Panc1 (cell line): ENCODE results near the gene TIGD3. TPM values are rescaled to one million over a fixed set of nuclear protein-coding genes. Genes with fewer than 3 reads are reported as not detected.

Experiments used
- ATAC-seq: fragments of 200-7000 bp; cut with Tn5 transposase; 2 replicates; pipeline ENCODE4 v1.9.1; 2020; ENCODE audit warnings: mild to moderate bottlenecking, moderate library complexity
- BruUV-seq: library from RNA; stranded (reverse); fragments of 400-500 nt; replicated peaks from 2 replicates; lab custom pipeline; 2021; lab: Mats Ljungman, UMichigan
- CTCF ChIA-PET: fragments of 300-600 bp; sonication (Branson Sonifier 250); formaldehyde crosslinking; loops from one replicate; lab custom pipeline; 2022; ENCODE audit warnings: antibody characterized with exemption; lab: Charles Lee
- POLR2A ChIA-PET: fragments of 300-600 bp; sonication (Branson Sonifier 250); formaldehyde crosslinking; loops from one replicate; lab custom pipeline; 2022; ENCODE audit warnings: antibody characterized with exemption; lab: Charles Lee
- DNase-seq: peaks from one replicate; pipeline ENCODE4 v3.0.0-alpha.2; 2010; ENCODE audit warnings: low read depth, low spot score
- H3K27ac ChIP-seq: 2 replicates; pipeline ENCODE4 v1.5.1; 2011; ENCODE audit warnings: mild to moderate bottlenecking, low read length, inconsistent platforms
- H3K27me3 ChIP-seq: fragments of 200-500 bp; sonication (Bioruptor generic); 2 replicates; pipeline ENCODE4 v1.6.0; 2014; ENCODE audit warnings: low read length, inconsistent platforms; ENCODE audit not compliant: control insufficient read depth, insufficient read depth
- H3K36me3 ChIP-seq: fragments of 200-500 bp; sonication (Bioruptor generic); 2 replicates; pipeline ENCODE4 v1.5.1; 2014; ENCODE audit warnings: inconsistent platforms, mild to moderate bottlenecking, low read length, moderate library complexity; ENCODE audit not compliant: control insufficient read depth, insufficient read depth
- H3K4me1 ChIP-seq: 2 replicates; pipeline ENCODE4 v1.5.1; 2011; ENCODE audit warnings: inconsistent platforms, mild to moderate bottlenecking, low read length, moderate library complexity; ENCODE audit not compliant: control insufficient read depth, insufficient read depth
- H3K4me3 ChIP-seq, 2 experiments: 2 replicates each; pipeline ENCODE4 v1.5.1; 2011 to 2012; ENCODE audit warnings: low read depth in 2 of 2, low read length in 2 of 2, mild to moderate bottlenecking in 2 of 2, inconsistent platforms in 1 of 2, moderate library complexity in 1 of 2
- H3K9me3 ChIP-seq: fragments of 200-500 bp; sonication (Bioruptor generic); 2 replicates; pipeline ENCODE4 v1.5.1; 2014; ENCODE audit warnings: low read depth, mild to moderate bottlenecking, inconsistent platforms, low read length, moderate library complexity; ENCODE audit not compliant: control insufficient read depth, insufficient read depth
- POLR2AphosphoS5 ChIP-seq: IDR thresholded peaks from 2 replicates; pipeline ENCODE4 v1.6.1; 2012; ENCODE audit warnings: mild to moderate bottlenecking, low read depth, low read length, moderate library complexity
- SIN3A ChIP-seq: IDR thresholded peaks from 2 replicates; pipeline ENCODE4 v1.6.1; 2012; ENCODE audit warnings: low read depth, mild to moderate bottlenecking, low read length, moderate library complexity, borderline replicate concordance; ENCODE audit not compliant: insufficient read depth
- TCF7L2 ChIP-seq: IDR thresholded peaks from 2 replicates; pipeline ENCODE4 v1.6.1; 2011; ENCODE audit warnings: mild to moderate bottlenecking, low read depth, low read length, inconsistent platforms
- in situ Hi-C: cut with HindIII; loops from 2 replicates; pipeline ENCODE4 v1.10.0; 2016; ENCODE audit warnings: low sequenced_read_pairs, low pct_unique_long_range_greater_than_20kb
- intact Hi-C: fragments of 100-400 bp; cut with micrococcal nuclease; formaldehyde crosslinking; loops from one replicate; pipeline ENCODE4 v1.10.0; 2022; ENCODE audit not compliant: unreplicated experiment
- total RNA-seq: library from RNA; stranded (reverse); gene quantifications from one replicate; pipeline ENCODE4 v1.2.1, GENCODE V29; 2021; ENCODE audit not compliant: unreplicated experiment
- TF ChIP-seq, protein P1 (sequence below), 2 experiments: IDR thresholded peaks; 2 replicates each; pipeline ENCODE4 v1.6.1; 2011 to 2012; ENCODE audit warnings: low read depth in 2 of 2, control low read depth in 1 of 2, low read length in 1 of 2, mild to moderate bottlenecking in 1 of 2, moderate library complexity in 1 of 2; ENCODE audit not compliant: insufficient read depth in 1 of 2
- TF ChIP-seq, protein P2 (sequence below): fragments of 450-650 bp; IDR thresholded peaks from 2 replicates; pipeline ENCODE4 v1.5.1; 2017; ENCODE audit warnings: mild to moderate bottlenecking

Gene TIGD3
- total RNA-seq, 1 experiment from 2014 or later = 2.4 TPM

DNA sequence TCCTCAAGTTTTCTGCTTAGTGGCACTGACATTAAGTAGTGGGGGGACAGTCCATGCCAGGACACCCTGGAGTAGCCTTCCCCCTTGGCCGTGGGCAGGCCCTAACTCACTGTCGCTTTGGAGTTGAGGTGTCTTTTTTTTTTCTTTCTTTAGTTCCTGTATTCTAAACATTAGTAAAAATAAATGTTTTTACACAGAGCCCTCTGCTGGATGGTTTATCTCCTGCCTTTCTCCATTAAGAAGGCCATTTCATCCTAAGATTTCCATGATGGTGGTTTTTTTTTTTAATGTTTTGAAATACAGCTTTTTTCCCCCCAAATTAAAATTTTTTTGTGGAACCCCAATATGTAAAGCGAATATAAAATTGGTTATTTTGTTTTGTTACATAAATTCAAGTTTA is 1.8 kb upstream of the TIGD3 start:
- no TSS peak for BruUV-seq
- no peak for TF ChIP-seq POLR2AphosphoS5
- no peak for TF ChIP-seq SIN3A
- TF ChIP-seq, protein P1, sequence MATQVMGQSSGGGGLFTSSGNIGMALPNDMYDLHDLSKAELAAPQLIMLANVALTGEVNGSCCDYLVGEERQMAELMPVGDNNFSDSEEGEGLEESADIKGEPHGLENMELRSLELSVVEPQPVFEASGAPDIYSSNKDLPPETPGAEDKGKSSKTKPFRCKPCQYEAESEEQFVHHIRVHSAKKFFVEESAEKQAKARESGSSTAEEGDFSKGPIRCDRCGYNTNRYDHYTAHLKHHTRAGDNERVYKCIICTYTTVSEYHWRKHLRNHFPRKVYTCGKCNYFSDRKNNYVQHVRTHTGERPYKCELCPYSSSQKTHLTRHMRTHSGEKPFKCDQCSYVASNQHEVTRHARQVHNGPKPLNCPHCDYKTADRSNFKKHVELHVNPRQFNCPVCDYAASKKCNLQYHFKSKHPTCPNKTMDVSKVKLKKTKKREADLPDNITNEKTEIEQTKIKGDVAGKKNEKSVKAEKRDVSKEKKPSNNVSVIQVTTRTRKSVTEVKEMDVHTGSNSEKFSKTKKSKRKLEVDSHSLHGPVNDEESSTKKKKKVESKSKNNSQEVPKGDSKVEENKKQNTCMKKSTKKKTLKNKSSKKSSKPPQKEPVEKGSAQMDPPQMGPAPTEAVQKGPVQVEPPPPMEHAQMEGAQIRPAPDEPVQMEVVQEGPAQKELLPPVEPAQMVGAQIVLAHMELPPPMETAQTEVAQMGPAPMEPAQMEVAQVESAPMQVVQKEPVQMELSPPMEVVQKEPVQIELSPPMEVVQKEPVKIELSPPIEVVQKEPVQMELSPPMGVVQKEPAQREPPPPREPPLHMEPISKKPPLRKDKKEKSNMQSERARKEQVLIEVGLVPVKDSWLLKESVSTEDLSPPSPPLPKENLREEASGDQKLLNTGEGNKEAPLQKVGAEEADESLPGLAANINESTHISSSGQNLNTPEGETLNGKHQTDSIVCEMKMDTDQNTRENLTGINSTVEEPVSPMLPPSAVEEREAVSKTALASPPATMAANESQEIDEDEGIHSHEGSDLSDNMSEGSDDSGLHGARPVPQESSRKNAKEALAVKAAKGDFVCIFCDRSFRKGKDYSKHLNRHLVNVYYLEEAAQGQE (IDR thresholded peaks at IDR 0.05; ENCODE audit: insufficient read depth in 1 of 2, low read depth in 2 of 2, low read length in 1 of 2) = no peak
- no peak for TF ChIP-seq TCF7L2
- TF ChIP-seq, protein P2, sequence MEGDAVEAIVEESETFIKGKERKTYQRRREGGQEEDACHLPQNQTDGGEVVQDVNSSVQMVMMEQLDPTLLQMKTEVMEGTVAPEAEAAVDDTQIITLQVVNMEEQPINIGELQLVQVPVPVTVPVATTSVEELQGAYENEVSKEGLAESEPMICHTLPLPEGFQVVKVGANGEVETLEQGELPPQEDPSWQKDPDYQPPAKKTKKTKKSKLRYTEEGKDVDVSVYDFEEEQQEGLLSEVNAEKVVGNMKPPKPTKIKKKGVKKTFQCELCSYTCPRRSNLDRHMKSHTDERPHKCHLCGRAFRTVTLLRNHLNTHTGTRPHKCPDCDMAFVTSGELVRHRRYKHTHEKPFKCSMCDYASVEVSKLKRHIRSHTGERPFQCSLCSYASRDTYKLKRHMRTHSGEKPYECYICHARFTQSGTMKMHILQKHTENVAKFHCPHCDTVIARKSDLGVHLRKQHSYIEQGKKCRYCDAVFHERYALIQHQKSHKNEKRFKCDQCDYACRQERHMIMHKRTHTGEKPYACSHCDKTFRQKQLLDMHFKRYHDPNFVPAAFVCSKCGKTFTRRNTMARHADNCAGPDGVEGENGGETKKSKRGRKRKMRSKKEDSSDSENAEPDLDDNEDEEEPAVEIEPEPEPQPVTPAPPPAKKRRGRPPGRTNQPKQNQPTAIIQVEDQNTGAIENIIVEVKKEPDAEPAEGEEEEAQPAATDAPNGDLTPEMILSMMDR = no peak
- H3K27me3 ChIP-seq = no peaks in the 10 kb centered on the region
- in situ Hi-C loops (no loop called here), intact Hi-C loops (no loop called here)
- peaks cover 10% of the 10 kb centered on the region for H3K36me3 ChIP-seq
- ATAC-seq = no peak
- no peak overlapping the region for H3K4me3 ChIP-seq
- H3K27ac ChIP-seq = no peak overlapping the region
- no peak for DNase-seq
- ChIA-PET POLR2A (no interaction called here), CTCF (interaction anchor here (0.6 to 0.8 kb wide), 4 partner anchors 10 to 78 kb away, joined by 3 to 8 read pairs (median 4); partner anchors contain the start of gene DPF2)
- H3K9me3 ChIP-seq = no peaks in the 10 kb centered on the region
- H3K4me1 ChIP-seq = peaks cover 5% of the 10 kb centered on the region; the same call in 1 of the 2 replicates

DNA sequence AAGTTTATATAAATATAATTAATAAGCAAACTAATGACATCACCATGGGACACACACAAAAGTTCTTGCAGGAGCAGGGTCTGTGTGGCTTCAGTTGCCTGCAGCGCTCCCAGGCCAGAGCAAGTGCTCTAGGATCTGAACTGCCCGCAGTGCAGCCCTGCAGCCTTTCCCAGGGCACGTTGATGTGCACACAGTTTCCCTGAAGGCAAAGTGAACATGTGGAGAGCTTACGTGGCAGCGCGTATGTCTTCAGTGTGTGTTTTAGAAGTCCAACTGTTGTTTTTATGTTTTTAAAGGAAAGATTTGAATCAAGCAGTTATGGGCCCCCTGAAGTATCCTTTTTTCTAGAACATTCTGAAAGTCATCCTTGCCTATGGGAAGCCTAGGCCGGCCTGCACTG is 1.2 kb upstream of the TIGD3 start:
- DNase-seq (no peak), ATAC-seq (no peak)
- intact Hi-C loops (no loop called here), in situ Hi-C loops (no loop called here)
- TF ChIP-seq, protein P2 = no peak
- TF ChIP-seq SIN3A (no peak), TCF7L2 (no peak), POLR2AphosphoS5 (no peak)
- TF ChIP-seq, protein P1 (IDR thresholded peaks at IDR 0.05; ENCODE audit: insufficient read depth in 1 of 2, low read depth in 2 of 2, low read length in 1 of 2) = no peak
- CTCF ChIA-PET = interaction anchor here (0.6 to 0.8 kb wide), 4 partner anchors 10 to 79 kb away, joined by 3 to 8 read pairs (median 4); partner anchors contain the start of gene DPF2
- H3K9me3 ChIP-seq = no peaks in the 10 kb centered on the region
- no TSS peak for BruUV-seq
- POLR2A ChIA-PET = no interaction called here
- peaks cover 5% of the 10 kb centered on the region; the same call in 1 of the 2 replicates for H3K4me1 ChIP-seq
- H3K27ac ChIP-seq = peak overlapping the region; percentile 26; the same call in 1 of the 2 replicates
- H3K36me3 ChIP-seq = peaks cover 10% of the 10 kb centered on the region
- H3K4me3 ChIP-seq = no peak overlapping the region
- H3K27me3 ChIP-seq = no peaks in the 10 kb centered on the region
